Fibroblast of the conjunctiva (primary cell): ENCODE measurements around the gene SFT2D3.

ENCODE experiments used
- DNase-seq: peaks from one replicate; pipeline ENCODE4 v3.0.0-alpha.2; 2010; ENCODE audit warnings: low read depth

Gene SFT2D3

GRCh38 chr2:127683056-127683455 lies 18.2 kb upstream of the SFT2D3 start:
- DNase-seq, result no peak

GRCh38 chr2:127683757-127684156 lies 17.5 kb upstream of the SFT2D3 start:
- DNase-seq, result no peak

DNA sequence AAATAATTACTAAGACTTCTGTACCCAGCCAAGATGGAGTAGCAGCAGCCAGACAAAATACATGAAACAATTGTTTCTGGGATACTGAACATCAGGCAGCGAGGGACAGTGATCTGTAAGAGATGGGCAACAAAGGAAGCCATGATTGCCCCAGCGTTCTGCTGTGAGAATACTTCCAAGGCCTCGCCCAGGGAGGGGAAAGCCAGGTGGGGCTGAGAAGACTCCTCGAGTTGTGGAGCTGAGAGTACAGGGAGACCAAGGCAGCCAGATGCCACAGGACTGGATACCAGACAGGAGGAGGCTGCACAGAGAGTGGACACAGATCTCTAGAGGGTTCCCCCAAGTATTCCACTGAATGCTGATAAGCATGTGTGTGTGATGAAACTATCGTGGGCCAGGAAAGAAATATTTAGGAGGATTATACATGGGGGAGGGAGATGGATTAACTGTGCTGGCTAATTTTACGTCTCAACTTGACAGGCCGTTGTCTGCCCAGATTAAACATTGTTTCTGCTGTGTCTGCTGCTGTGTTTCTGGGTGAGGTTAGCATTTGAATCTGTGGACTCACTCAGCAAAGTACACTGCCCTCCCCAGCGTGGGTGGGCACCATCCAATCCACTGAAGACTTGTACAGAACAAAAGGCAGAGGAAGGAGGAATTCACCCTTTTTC lies 15.8 kb upstream of the SFT2D3 start:
- no peak for DNase-seq

GRCh38 chr2:127688405-127688804 lies 12.9 kb upstream of the SFT2D3 start:
- DNase-seq, result no peak

GRCh38 chr2:127690696-127691095 lies 10.6 kb upstream of the SFT2D3 start:
- no peak for DNase-seq

DNA sequence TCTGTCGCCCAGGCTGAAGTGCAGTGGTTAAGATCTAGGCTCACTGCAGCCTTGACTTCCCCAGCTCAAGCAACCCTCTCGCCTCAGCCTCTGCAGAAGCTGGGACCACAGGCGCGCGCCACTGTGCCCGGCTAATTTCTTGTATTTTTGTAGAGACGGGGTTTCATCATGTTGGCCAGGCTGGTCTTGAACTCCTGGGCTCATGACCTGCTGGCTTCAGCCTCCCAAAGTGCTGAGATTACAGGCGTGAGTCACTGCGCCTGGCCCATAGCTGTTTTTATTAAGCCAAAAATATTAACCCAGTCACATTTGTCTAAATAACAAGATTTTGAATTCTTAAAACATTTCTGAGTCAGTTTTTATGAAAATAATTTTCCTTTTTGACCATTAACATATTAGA lies 6.3 kb upstream of the SFT2D3 start:
- DNase-seq, result no peak

GRCh38 chr2:127695491-127696472 lies 5.5 kb upstream of the SFT2D3 start:
- peak; percentile 24 for DNase-seq

DNA sequence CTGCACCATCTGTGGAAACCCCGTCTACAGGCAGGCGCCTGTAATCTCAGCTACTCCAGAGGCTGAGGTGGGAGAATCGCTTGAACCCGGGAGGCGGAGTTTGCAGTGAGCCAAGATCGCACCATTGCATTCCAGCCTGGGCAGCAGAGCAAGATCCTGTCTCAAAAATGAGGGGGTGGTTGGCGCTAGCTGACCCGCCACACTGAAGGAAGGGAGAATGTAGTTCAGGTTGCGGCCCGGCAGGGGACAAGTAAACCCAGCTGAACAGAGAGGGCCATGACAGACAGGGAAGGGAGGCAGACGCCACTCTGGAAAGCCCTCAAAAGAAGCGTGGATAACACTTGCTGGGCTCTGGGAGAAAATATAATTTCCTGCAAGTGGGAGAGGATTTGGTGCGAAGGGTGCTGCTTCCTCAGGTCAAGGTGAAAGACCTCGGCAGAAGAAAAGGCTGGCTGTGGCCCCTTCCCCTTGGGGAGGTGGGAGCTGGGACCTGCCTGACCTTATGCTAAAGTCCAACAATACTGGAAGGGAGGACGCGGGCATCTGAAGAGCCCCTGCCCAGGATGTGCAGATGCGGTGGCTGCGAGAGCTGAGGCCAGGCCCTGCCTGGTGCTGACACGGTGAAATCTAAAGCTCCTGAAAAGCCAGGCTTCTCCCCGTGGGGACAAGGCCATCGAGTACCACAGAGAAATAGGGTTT lies 3.7 kb upstream of the SFT2D3 start:
- DNase-seq, result no peak

DNA sequence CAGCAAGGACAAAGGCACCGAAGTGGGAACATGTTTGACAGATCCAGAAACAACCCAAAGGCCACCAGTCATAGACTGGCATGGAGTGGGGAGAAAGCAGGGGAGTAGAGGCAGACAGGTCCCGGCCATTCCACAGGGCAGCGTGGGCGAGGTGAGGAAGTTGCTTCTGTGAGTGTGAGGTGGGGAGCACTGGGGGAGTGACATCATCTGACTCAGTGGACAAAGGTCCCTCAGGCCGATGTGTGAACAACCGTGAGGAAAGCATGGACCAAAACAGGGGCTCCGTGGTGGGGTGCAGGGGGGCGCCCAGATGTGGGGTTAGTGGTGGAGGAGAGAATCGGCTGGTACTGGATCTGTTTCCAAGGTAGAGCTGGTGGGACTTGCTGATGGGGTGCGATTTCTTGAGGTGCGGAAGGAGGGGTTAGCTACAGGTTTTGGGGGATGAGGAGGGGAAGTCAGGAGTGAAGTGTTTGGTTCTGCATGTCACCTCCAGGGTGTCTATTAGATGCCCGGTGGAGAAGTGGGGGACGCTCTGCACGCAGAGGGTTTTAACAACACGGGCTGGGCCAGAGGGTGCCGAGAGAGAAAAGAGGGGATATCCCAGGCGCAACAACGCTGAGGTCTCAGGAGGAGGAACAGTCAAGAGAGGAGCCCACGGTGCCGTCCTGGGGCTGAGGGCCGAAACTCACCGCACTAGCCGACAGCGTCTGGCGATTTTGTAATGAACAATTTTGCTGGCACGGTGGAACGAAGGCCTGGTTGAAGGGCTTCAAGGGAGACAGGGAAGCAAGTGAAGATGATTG lies 2.5 kb upstream of the SFT2D3 start:
- DNase-seq, result no peak

DNA sequence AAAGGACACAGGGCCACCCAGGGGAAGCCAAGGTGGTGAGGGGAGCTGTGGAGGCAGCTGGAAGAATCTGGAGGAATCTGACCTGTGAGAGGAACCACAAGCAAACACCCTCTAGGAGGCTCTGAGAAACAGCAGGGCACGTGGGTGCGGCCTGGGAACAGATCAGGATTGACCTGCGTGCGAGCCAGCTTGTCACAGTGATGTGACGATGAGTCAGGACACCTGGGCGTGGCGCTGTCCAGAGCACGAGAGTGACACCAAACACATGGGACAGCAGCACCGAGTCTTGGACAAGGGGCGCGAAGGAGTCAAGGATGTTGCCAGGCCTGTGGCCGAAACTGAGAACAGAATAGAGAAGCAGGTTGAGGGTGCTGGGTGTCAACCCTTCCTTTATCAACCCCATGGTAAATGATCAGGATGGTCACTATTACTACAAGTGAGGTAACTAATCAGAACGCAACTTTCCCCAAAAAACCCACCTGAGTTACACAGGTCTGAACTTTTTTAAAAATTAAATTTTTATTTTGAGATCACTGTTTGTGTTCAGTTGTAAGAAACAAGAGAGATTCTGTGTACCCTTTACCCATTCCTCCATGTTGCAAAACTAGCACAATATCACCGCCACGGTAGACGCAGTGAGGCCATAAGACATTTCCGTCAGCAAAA lies 637 bp upstream of the SFT2D3 start:
- DNase-seq, result no peak

DNA sequence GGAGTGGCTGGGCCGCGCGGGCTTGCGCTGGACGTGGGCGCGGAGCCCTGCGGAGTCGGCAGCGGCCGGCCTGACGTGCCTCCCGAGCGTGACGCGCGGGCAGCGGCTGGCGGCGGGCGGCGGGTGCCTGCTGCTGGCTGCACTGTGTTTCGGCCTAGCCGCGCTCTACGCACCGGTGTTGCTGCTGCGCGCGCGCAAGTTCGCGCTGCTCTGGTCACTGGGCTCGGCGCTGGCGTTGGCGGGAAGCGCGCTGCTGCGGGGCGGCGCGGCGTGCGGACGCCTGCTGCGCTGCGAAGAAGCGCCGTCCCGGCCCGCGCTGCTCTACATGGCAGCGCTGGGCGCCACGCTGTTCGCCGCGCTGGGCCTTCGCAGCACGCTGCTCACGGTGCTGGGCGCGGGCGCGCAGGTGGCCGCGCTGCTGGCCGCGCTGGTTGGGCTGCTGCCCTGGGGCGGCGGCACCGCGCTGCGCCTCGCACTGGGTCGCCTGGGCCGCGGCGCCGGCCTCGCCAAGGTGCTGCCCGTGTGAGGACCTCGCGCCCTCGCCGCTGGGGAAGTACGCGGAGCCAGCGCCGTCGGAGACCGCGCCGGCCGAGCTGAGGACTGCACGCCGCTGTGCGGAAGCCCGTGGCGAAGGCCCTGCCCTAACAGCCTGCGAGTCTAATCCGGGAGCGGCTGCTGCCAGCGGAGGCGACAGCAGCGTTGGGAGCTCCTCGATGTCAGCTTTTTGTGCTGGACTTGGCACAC lies 526 bp downstream of the SFT2D3 start:
- DNase-seq, result peak; percentile 32

- DNase-seq, result no peak
Measured at GRCh38 chr2:127702395-127703009, 1.2 kb downstream of the SFT2D3 start.

DNA sequence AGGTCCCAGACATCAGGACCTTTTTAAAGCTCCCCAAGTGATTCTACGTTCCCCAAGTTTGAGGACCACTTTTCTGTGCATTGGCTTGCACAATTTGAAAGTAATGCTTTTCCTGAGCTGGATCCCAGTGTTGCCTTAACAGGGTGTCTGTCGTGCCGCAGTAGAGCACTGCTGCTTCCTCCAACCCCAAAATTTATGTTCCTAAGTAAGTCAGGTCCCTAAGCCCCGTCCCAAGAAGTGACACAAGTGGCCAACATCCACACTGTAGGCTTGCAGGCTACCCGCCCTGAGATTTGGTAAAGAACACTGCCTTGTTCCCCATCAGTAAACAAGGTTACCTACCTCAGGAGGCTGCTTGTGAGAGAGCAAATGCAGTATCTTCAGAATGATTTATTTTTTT lies 2.0 kb downstream of the SFT2D3 start:
- DNase-seq, result no peak

- no peak for DNase-seq
Measured at GRCh38 chr2:127704641-127705390, 3.5 kb downstream of the SFT2D3 start.

- DNase-seq, result peak; percentile 71
Measured at GRCh38 chr2:127705391-127706065, 4.2 kb downstream of the SFT2D3 start.

DNA sequence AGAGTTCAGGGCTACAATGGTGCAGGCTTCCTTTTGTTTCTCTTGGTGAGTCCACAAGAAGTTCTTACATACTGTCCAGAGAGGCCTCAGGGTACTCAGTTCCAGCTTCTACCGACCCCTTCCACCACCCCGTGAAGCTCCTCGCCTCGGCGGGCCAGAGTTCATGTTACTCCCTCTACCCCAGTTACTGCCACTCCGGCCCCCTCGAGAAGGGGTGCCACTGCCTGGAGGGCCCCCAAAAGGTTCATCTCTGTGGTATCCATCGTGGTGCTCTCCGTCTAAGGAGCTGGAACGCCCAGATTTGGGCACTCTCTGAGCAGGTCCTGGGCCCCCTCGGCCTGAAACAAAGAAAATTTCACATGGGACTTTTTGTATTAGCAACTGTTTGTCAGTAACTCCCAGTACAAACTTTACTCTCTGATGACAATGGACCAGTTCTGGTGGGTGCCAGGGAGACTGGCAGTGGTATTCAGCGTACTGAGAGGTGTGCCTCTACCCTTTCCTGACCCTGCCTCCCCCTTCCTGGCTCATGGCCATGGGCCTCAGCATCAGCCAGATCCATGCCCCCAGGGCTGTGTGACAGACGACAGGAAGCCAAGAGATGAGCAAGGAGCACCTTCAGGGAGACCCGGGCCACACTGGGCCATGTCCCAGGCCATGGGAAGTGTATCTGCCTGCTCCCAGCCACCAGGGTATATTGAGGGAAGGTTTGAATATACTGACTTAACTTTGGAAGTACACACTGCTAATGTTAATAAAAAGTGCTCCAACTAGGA lies 5.1 kb downstream of the SFT2D3 start:
- no peak for DNase-seq

DNA sequence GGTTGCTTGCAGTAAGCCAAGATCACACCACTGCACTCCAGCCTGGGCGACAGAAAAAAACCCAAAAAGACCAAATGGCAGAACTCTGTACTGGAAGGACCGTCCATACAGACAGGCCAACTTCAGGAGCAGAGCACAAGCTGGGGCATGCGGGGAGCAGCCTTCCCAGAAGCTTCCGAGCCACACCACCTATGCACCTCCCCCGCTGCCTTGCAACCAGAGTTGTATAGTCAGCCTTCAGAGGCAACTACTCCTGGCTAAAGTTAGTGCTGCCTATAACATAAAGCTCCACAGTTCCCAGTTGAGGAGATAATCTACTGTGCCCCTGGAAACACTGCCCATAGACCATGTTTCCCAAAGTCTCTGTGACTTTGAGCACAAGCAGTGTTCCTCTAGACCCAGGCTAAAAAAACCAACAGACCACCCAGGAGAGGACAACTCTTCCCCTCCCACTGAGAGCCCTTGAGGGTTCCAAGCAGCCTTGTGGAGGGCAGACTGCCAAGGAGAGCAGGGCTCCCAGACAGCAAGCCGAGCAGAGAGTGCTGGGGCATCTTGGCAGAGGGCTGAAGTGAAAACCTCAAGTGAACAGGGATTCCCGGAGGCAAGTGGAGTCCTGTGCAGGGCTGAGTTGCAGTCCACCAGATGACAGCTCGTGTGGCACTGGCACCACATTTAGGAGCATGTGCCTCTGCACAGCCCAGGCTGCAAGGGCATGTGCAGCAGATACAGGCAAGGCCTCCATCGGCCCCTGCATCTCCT lies 6.8 kb downstream of the SFT2D3 start:
- peak; percentile 65 for DNase-seq
